ENCODE measurements around the gene CYB5RL.
A peak's percentile ranks its signal among the peaks of the same experiment; 100 is the strongest.

The CYB5RL gene

GRCh38 chr1:54193453-54193852, 6.4 kb downstream of the CYB5RL start:
- no peaks in the 10 kb centered on the region for H3K27me3 ChIP-seq (ENCODE audit: insufficient read depth, low read depth, severe bottlenecking)
- no peak for TF ChIP-seq CTCF (IDR thresholded peaks at IDR 0.05; ENCODE audit: low read depth, low read length)
- no peaks in the 10 kb centered on the region for H3K9me3 ChIP-seq (ENCODE audit: severe bottlenecking)
- H3K27ac ChIP-seq = no peak overlapping the region
- H3K36me3 ChIP-seq = no peaks in the 10 kb centered on the region
- DNase-seq = no peak
- H3K4me3 ChIP-seq (ENCODE audit: low read depth, low read length) = no peak overlapping the region

GRCh38 chr1:54191525-54191924, 8.3 kb downstream of the CYB5RL start:
- TF ChIP-seq CTCF (IDR thresholded peaks at IDR 0.05; ENCODE audit: low read depth, low read length) = no peak
- no peak overlapping the region for H3K4me3 ChIP-seq (ENCODE audit: low read depth, low read length)
- no peaks in the 10 kb centered on the region for H3K27me3 ChIP-seq (ENCODE audit: insufficient read depth, low read depth, severe bottlenecking)
- H3K27ac ChIP-seq = no peak overlapping the region
- no peaks in the 10 kb centered on the region for H3K36me3 ChIP-seq
- no peak for DNase-seq
- H3K9me3 ChIP-seq (ENCODE audit: severe bottlenecking) = no peaks in the 10 kb centered on the region

GRCh38 chr1:54190526-54190925, 9.3 kb downstream of the CYB5RL start:
- no peak for TF ChIP-seq CTCF (IDR thresholded peaks at IDR 0.05; ENCODE audit: low read depth, low read length)
- DNase-seq = no peak
- Histone ChIP-seq H3K9me3 (ENCODE audit: severe bottlenecking) (no peaks in the 10 kb centered on the region), H3K27me3 (ENCODE audit: insufficient read depth, low read depth, severe bottlenecking) (no peaks in the 10 kb centered on the region), H3K4me3 (ENCODE audit: low read depth, low read length) (no peak overlapping the region), H3K27ac (no peak overlapping the region), H3K36me3 (no peaks in the 10 kb centered on the region)

- Histone ChIP-seq H3K4me3 (ENCODE audit: low read depth, low read length) (no peak overlapping the region), H3K27me3 (ENCODE audit: insufficient read depth, low read depth, severe bottlenecking) (no peaks in the 10 kb centered on the region), H3K9me3 (ENCODE audit: severe bottlenecking) (no peaks in the 10 kb centered on the region), H3K27ac (no peak overlapping the region), H3K36me3 (no peaks in the 10 kb centered on the region)
- no peak for TF ChIP-seq CTCF (IDR thresholded peaks at IDR 0.05; ENCODE audit: low read depth, low read length)
- no peak for DNase-seq
Measured at GRCh38 chr1:54188291-54188690, 11.5 kb downstream of the CYB5RL start.

- H3K9me3 ChIP-seq (ENCODE audit: severe bottlenecking) = no peaks in the 10 kb centered on the region
- DNase-seq = no peak
- no peak overlapping the region for H3K4me3 ChIP-seq (ENCODE audit: low read depth, low read length)
- H3K36me3 ChIP-seq = no peaks in the 10 kb centered on the region
- H3K27ac ChIP-seq = no peak overlapping the region; the same call in 1 of the 2 replicates
- H3K27me3 ChIP-seq (ENCODE audit: insufficient read depth, low read depth, severe bottlenecking) = no peaks in the 10 kb centered on the region
- TF ChIP-seq CTCF (IDR thresholded peaks at IDR 0.05; ENCODE audit: low read depth, low read length) = no peak
Measured at GRCh38 chr1:54186056-54186455, 13.8 kb downstream of the CYB5RL start.

- no peak for TF ChIP-seq CTCF (IDR thresholded peaks at IDR 0.05; ENCODE audit: low read depth, low read length)
- Histone ChIP-seq H3K27ac (peak overlapping the region; percentile 76), H3K9me3 (ENCODE audit: severe bottlenecking) (no peaks in the 10 kb centered on the region), H3K4me3 (ENCODE audit: low read depth, low read length) (no peak overlapping the region), H3K36me3 (no peaks in the 10 kb centered on the region), H3K27me3 (ENCODE audit: insufficient read depth, low read depth, severe bottlenecking) (no peaks in the 10 kb centered on the region)
- peak; percentile 55 for DNase-seq
Measured at GRCh38 chr1:54180701-54181360, 19.0 kb downstream of the CYB5RL start.
